Mucosa of gallbladder (tissue), 1 donor: ENCODE data around the gene TMEM223. TPM values are rescaled to one million over a fixed set of nuclear protein-coding genes. Genes with fewer than 3 reads are reported as not detected.
"Not testable (repeated sequence)": the region's sequence is repeated elsewhere in the genome, so short reads cannot be mapped to it uniquely, and the experiment has no call there.

Experiments
- DNase-seq: peaks from one replicate; pipeline ENCODE4 v3.0.0-alpha.2; 2020; ENCODE audit warnings: low spot score
- total RNA-seq: library from RNA; stranded (reverse); gene quantifications from one replicate; pipeline ENCODE4 v1.2.1, GENCODE V29; 2021
- donor health status: DM: no; HTN: no; CAD: no.

The TMEM223 gene
- total RNA-seq, 1 donor from 2014 or later: 19.9 TPM

- DNase-seq: no peak
Observed at GRCh38 chr11:62801071-62801470, 9.3 kb upstream of the TMEM223 start.

DNA sequence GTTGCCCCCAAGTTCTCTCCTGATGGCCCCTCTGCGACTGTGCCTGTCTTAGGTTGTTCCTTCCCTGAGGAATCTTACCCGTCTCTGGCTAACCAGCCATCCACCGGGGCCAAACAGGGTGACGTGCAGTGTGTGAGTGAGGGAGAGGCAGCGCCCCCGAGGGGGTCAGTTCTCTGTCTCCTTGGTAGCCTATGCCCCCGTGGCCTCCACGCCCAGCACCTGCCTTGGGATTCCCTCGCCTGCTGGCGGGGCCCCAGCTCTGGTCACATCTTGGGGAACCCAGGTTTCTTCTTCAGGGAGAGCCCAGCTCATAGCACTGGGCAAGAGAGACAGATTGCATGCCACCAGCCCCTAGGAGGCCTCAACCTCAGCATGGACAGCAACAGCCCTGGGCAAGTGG, 7.7 kb upstream of the TMEM223 start:
- no peak for DNase-seq

- no peak for DNase-seq
Observed at GRCh38 chr11:62796281-62796680, 4.5 kb upstream of the TMEM223 start.

GRCh38 chr11:62794201-62794775, 2.5 kb upstream of the TMEM223 start:
- no peak for DNase-seq

DNA sequence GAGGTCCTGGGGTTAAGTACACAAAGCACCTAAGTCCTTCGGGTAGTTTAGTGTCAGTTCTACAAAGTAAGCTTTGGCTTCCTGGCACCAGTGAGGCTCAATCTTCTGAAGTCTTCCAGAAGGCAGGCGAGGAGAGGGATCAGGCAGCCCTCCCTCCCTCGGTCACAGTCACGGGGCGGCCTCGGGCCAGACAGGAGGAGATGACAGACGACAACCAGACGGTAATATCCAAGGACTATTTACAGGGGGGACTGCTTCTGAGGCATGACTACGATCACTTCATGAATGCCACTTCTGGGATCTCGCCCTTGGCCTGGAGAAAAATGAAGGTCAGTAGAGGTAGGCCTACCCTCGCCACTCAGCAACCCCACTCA, 383 bp upstream of the TMEM223 start:
- no peak for DNase-seq

GRCh38 chr11:62789576-62789975, 2.2 kb downstream of the TMEM223 start:
- no peak for DNase-seq

- no peak for DNase-seq
Observed at GRCh38 chr11:62788991-62789390, 2.8 kb downstream of the TMEM223 start.

DNA sequence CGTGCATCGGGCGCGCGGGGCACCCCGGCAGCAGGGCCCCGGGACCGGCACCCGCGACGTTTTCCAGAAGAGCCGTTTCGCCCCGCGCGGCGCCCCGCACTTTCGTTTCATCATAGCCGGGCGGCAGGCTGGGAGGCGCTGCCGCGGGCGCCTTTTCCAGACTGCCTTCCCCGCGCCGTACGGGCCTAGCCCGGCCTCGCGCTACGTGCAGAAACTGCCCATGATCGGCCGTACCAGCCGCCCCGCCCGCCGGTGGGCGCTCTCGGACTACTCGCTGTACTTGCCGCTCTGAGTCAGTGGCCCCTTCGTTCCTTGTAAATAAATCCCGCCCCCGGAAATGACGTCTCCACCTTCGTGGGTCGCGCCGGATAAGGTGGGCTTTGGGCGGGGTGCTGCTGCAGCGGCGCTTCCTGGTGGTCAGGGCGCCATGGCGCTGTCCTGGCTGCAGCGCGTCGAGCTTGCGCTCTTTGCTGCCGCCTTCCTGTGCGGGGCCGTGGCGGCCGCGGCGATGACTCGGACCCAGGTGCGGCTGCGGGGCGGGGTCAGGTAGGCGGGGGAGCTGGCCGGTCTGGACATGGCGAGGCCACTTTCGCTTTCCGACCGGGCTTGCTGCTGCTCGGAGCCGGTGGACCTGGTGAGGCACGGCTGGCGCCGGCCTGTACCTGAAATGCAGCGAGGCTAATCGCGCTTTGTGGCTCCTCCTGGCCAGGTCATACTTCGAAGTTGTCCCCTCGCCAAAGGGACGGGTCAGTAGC, 4.6 kb downstream of the TMEM223 start, which contains the start of gene TMEM179B:
Gene TMEM179B, plus strand, starts transcription at position 398 of the 755 bp plus-strand sequence. Its CDS starts 30 bp downstream, at position 428.
- peak; percentile 99 for DNase-seq

GRCh38 chr11:62786318-62787004, 5.3 kb downstream of the TMEM223 start:
- DNase-seq: peak; percentile 89

GRCh38 chr11:62782753-62783152, 9.1 kb downstream of the TMEM223 start:
- DNase-seq: no peak

GRCh38 chr11:62778441-62778840, 13.4 kb downstream of the TMEM223 start:
- DNase-seq: no peak

DNA sequence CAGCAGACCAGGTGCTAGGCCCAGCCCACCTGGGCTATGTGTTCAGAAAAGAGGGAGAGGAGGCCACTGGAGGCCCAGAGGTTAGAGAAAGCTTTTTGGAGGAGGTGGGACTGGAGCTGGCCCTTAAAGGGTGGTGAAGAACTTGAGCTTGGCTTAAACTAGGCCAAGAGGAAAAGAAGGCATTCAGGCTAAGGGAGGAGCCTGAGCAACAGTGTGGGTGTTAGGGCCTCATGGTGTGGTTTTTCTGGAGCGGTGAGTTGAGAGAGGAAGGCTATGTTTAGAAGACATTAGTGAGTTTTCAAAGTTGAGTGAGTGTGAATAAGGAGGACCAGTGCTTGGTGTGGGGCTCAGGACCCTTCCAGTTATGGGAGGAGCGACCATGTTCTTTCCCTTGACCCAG, 14.4 kb downstream of the TMEM223 start:
- DNase-seq: no peak

- DNase-seq: no peak
Observed at GRCh38 chr11:62775646-62776045, 16.2 kb downstream of the TMEM223 start.

DNA sequence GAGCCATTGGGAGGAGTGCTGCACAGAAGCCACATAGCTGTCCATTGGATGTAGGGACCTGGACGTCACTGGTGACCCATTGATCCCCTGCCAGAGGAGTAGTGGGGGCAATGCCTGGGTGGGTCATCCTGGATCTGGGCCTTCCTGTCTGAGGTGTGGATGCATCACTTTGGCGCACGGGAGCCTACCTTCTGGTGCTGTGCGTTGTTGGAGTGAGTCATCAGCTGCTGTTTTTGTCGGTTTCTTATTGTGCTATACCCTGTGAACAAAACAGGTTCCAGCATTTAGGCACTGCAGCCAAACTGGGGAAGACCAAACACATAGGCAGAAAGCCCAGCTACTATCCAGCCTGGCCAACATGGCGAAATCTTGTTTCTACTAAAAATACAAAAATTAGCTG, 17.4 kb downstream of the TMEM223 start:
- no peak for DNase-seq

- peak; percentile 98 for DNase-seq
Observed at GRCh38 chr11:62771144-62772021, 20.4 kb downstream of the TMEM223 start, which contains the start of gene TAF6L. TAF6L (plus strand) TSS chr11:62771396; CDS start chr11:62775784, 4,388 bp downstream.

GRCh38 chr11:62770778-62771143, 21.0 kb downstream of the TMEM223 start:
- no peak for DNase-seq

- DNase-seq: not testable (repeated sequence)
Observed at GRCh38 chr11:62760867-62761227, 31.0 kb downstream of the TMEM223 start.

GRCh38 chr11:62757846-62758788, 33.7 kb downstream of the TMEM223 start:
- DNase-seq: no peak

DNA sequence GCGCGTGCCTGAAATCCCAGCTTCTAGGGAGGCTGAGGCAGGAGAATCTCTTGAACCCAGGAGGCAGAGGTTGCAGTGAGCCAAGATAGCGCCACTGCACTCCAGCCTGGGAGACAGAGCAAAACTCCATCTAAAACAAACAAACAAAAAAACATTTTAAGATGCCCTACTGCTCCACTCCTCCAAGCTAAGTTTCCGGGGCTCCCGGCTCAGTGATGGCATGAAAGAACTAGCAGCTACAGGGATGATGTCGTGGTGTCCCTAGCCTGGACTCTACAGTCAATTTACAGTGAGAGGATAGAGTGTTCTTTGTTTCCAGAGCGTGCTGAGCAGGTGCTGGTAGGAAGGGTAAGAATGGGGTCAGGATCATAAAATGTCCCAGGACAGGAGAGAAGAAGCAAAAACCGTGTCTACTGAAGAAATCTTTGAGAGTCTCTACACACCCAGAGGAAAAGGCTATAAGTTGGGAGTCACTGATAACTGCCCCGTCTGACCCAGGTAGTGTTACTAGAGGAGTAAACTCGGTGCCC, 36.7 kb downstream of the TMEM223 start:
- DNase-seq: no peak
